HCT116 (cell line): ENCODE results near the gene OSBPL1A. TPM values are rescaled to one million over a fixed set of nuclear protein-coding genes. Genes with fewer than 3 reads are reported as not detected.

Experiments used
- ATAC-seq: fragments of 200-7000 bp; cut with Tn5 transposase; 2 replicates; pipeline ENCODE4 v1.9.1; 2020; ENCODE audit warnings: mild to moderate bottlenecking, moderate library complexity
- BruUV-seq: library from RNA; stranded (reverse); fragments of 400-500 nt; replicated peaks from 2 replicates; lab custom pipeline; 2021; lab: Mats Ljungman, UMichigan
- CTCF ChIA-PET: fragments of 300-600 bp; sonication (Branson Sonifier 250); formaldehyde crosslinking; loops from one replicate; lab custom pipeline; 2021; ENCODE audit warnings: antibody characterized with exemption; lab: Charles Lee
- POLR2A ChIA-PET: fragments of 300-600, 350-600 bp; sonication (Branson Sonifier 250); formaldehyde crosslinking; loops from one replicate; lab custom pipeline; 2021; ENCODE audit warnings: antibody characterized with exemption; lab: Charles Lee
- RAD21 ChIA-PET, 2 experiments: fragments of 300-600 bp; sonication (Branson Sonifier 250); formaldehyde crosslinking; loops; one replicate each; lab custom pipeline; 2023; ENCODE audit warnings: low total read pairs in 2 of 2; ENCODE audit not compliant: uncharacterized antibody in 2 of 2, unreplicated experiment in 2 of 2, low non-redundant PET in 1 of 2; lab: Charles Lee
- DNase-seq: peaks from one replicate; pipeline ENCODE4 v3.0.0-alpha.2; 2010; ENCODE audit warnings: low read depth, low spot score
- H2AFZ ChIP-seq: fragments of 200-600 bp; shearing (Covaris generic), sonication (generic); 2 replicates; pipeline ENCODE4 v1.6.1; 2017; ENCODE audit warnings: low read depth, mixed run types, mixed read lengths, antibody characterized with exemption, low read length; ENCODE audit not compliant: poor library complexity, severe bottlenecking
- H3K27ac ChIP-seq: 2 replicates; pipeline ENCODE4 v1.5.1; 2012; ENCODE audit warnings: low read depth, low read length
- H3K27me3 ChIP-seq: fragments of 200-600 bp; sonication (generic); 2 replicates; pipeline ENCODE4 v1.6.1; 2016; ENCODE audit warnings: mixed run types, low read length, mixed read lengths; ENCODE audit not compliant: insufficient read depth
- H3K36me3 ChIP-seq, 2 experiments: fragments of 200-500 bp in 1 of 2; fragments of 200-600 bp in 1 of 2; sonication (Bioruptor generic) in 1 of 2; sonication (generic) in 1 of 2; 2 replicates each; pipeline versions ENCODE4 v1.5.1 to v1.6.1; 2014 to 2016; ENCODE audit warnings: low read length in 2 of 2, inconsistent platforms in 1 of 2, mixed read lengths in 1 of 2, mixed run types in 1 of 2; ENCODE audit not compliant: insufficient read depth in 2 of 2, control insufficient read depth in 1 of 2
- H3K4me1 ChIP-seq, 2 experiments: fragments of 200-600 bp in 1 of 2; sonication (generic) in 1 of 2; 2 replicates each; pipeline versions ENCODE4 v1.5.1 to v1.6.1; 2012 to 2017; ENCODE audit warnings: low read length in 2 of 2, inconsistent platforms in 1 of 2, mild to moderate bottlenecking in 1 of 2, mixed read lengths in 1 of 2, mixed run types in 1 of 2, moderate library complexity in 1 of 2; ENCODE audit not compliant: insufficient read depth in 2 of 2, control insufficient read depth in 1 of 2
- H3K4me2 ChIP-seq: fragments of 200-600 bp; sonication (generic); 2 replicates; pipeline ENCODE4 v1.6.1; 2017; ENCODE audit warnings: mixed run types, low read length, mixed read lengths
- H3K4me3 ChIP-seq, 2 experiments: fragments of 200-600 bp in 1 of 2; sonication (generic) in 1 of 2; replicated peaks in 1 of 2; 2 replicates each; pipeline ENCODE4 v1.5.1; 2011 to 2016; ENCODE audit warnings: low read length in 2 of 2, control low read depth in 1 of 2, low read depth in 1 of 2, mild to moderate bottlenecking in 1 of 2, mixed read lengths in 1 of 2, mixed run types in 1 of 2
- H3K79me2 ChIP-seq: fragments of 200-600 bp; sonication (generic); 2 replicates; pipeline ENCODE4 v1.6.1; 2017; ENCODE audit warnings: mild to moderate bottlenecking, mixed run types, low read length, moderate library complexity, mixed read lengths; ENCODE audit not compliant: insufficient read depth
- H3K9ac ChIP-seq: fragments of 200-600 bp; sonication (generic); 2 replicates; pipeline ENCODE4 v1.6.1; 2016; ENCODE audit warnings: low read length, mixed read lengths
- H3K9me2 ChIP-seq: fragments of 200-600 bp; sonication (generic), shearing (Covaris generic); 2 replicates; pipeline ENCODE4 v1.6.1; 2017; ENCODE audit warnings: mixed run types, mild to moderate bottlenecking, moderate library complexity; ENCODE audit not compliant: insufficient read depth
- H3K9me3 ChIP-seq, 2 experiments: fragments of 200-500 bp in 1 of 2; fragments of 200-600 bp in 1 of 2; sonication (Bioruptor generic) in 1 of 2; sonication (generic) in 1 of 2; 2 replicates each; pipeline ENCODE4 v1.6.1; 2014 to 2017; ENCODE audit warnings: low read length in 2 of 2, mixed read lengths in 2 of 2, inconsistent platforms in 1 of 2, low read depth in 1 of 2, mild to moderate bottlenecking in 1 of 2, mixed run types in 1 of 2, moderate library complexity in 1 of 2; ENCODE audit not compliant: control insufficient read depth in 1 of 2, insufficient read depth in 1 of 2
- H4K20me1 ChIP-seq: fragments of 200-600 bp; sonication (generic), shearing (Covaris generic); 2 replicates; pipeline ENCODE4 v1.6.1; 2017; ENCODE audit warnings: mixed run types, mild to moderate bottlenecking, moderate library complexity; ENCODE audit not compliant: insufficient read depth
- ATF3 ChIP-seq: IDR thresholded peaks from 2 replicates; pipeline ENCODE4 v1.6.1; 2012
- CBX3 ChIP-seq: IDR thresholded peaks from 2 replicates; pipeline ENCODE4 v1.6.1; 2012; ENCODE audit warnings: low read depth
- CEBPB ChIP-seq: IDR thresholded peaks from 2 replicates; pipeline ENCODE4 v1.6.1; 2012; ENCODE audit warnings: low read depth
- CTCF ChIP-seq, 3 experiments: fragments of 200-600 bp in 1 of 3; sonication (generic) in 1 of 3; IDR thresholded peaks in 2 of 3; conservative IDR thresholded peaks in 1 of 3; 2 replicates each; pipeline ENCODE4 v1.5.1; 2012 to 2017; ENCODE audit warnings: low read depth in 2 of 3, low read length in 2 of 3, antibody characterized with exemption in 1 of 3, borderline replicate concordance in 1 of 3, control low read depth in 1 of 3, mild to moderate bottlenecking in 1 of 3, mixed read lengths in 1 of 3, mixed run types in 1 of 3, moderate library complexity in 1 of 3; ENCODE audit not compliant: insufficient read depth in 1 of 3
- ELF1 ChIP-seq: IDR thresholded peaks from 2 replicates; pipeline ENCODE4 v1.6.1; 2012; ENCODE audit warnings: low read depth, borderline replicate concordance
- EZH2 ChIP-seq: fragments of 200-600 bp; sonication (generic); IDR thresholded peaks from 2 replicates; pipeline ENCODE4 v1.6.1; 2017; ENCODE audit warnings: antibody characterized with exemption, mixed run types
- EZH2phosphoT487 ChIP-seq: fragments of 200-600 bp; IDR thresholded peaks from 2 replicates; pipeline ENCODE4 v1.6.1; 2018; ENCODE audit warnings: antibody characterized with exemption, borderline replicate concordance
- JUND ChIP-seq: IDR thresholded peaks from 2 replicates; pipeline ENCODE4 v1.6.1; 2012
- POLR2A ChIP-seq: IDR thresholded peaks from 2 replicates; pipeline ENCODE4 v1.7.0; 2011; ENCODE audit warnings: borderline replicate concordance; ENCODE audit not compliant: insufficient read depth, insufficient read length; ENCODE audit errors: extremely low read depth
- POLR2AphosphoS5 ChIP-seq: IDR thresholded peaks from 2 replicates; pipeline ENCODE4 v1.6.1; 2011; ENCODE audit warnings: mild to moderate bottlenecking, low read depth, low read length, moderate library complexity
- RAD21 ChIP-seq: IDR thresholded peaks from 2 replicates; pipeline ENCODE4 v1.6.1; 2012; ENCODE audit warnings: low read depth, mild to moderate bottlenecking
- REST ChIP-seq: IDR thresholded peaks from 2 replicates; pipeline ENCODE4 v1.6.1; 2012; ENCODE audit warnings: low read depth
- SIN3A ChIP-seq: IDR thresholded peaks from 2 replicates; pipeline ENCODE4 v1.6.1; 2012; ENCODE audit warnings: low read depth
- SP1 ChIP-seq: IDR thresholded peaks from 2 replicates; pipeline ENCODE4 v1.6.1; 2012; ENCODE audit warnings: low read depth
- SRF ChIP-seq: IDR thresholded peaks from 2 replicates; pipeline ENCODE4 v1.6.1; 2012; ENCODE audit warnings: low read depth
- YY1 ChIP-seq: IDR thresholded peaks from 2 replicates; pipeline ENCODE4 v1.6.1; 2011; ENCODE audit warnings: low read length, low read depth, moderate library complexity, mild to moderate bottlenecking; ENCODE audit not compliant: insufficient replicate concordance; ENCODE audit errors: extremely low read depth
- ZFX ChIP-seq: fragments of 450-650 bp; IDR thresholded peaks from 2 replicates; pipeline ENCODE4 v1.6.1; 2017
- ZNF274 ChIP-seq: fragments of 200-500 bp; sonication (Bioruptor generic); IDR thresholded peaks from 2 replicates; pipeline ENCODE4 v1.6.1; 2014; ENCODE audit warnings: mild to moderate bottlenecking, low read depth, low read length, inconsistent platforms
- intact Hi-C: fragments of 100-400 bp; cut with micrococcal nuclease; formaldehyde crosslinking; loops from 2 replicates; pipeline ENCODE4 v1.10.0; 2022
- total RNA-seq: library from RNA; stranded (reverse); gene quantifications from one replicate; pipeline ENCODE4 v1.2.1, GENCODE V29; 2021; ENCODE audit not compliant: unreplicated experiment

The OSBPL1A gene
- total RNA-seq, 1 experiment from 2014 or later: 18.9 TPM

- Histone ChIP-seq H3K9me3 (no peaks in the 10 kb centered on the region), H3K9ac (no peak overlapping the region), H3K27me3 (no peaks in the 10 kb centered on the region), H3K79me2 (no peaks in the 10 kb centered on the region), H2AFZ (no peak overlapping the region), H3K27ac (no peak overlapping the region), H3K9me2 (no peaks in the 10 kb centered on the region), H3K4me1 (peaks cover 8 to 22% of the 10 kb centered on the region in 2 experiments), H4K20me1 (no peaks in the 10 kb centered on the region), H3K4me3 (no peak overlapping the region), H3K36me3 (no peaks in the 10 kb centered on the region; a peak in 1 of 4 replicates), H3K4me2 (no peak overlapping the region)
- ChIA-PET CTCF (no interaction called here), RAD21 (no interaction called here), POLR2A (no interaction called here)
- TF ChIP-seq ELF1 (no peak), CBX3 (no peak), ZNF274 (no peak), POLR2AphosphoS5 (no peak)
- BruUV-seq: no TSS peak
- no peak for DNase-seq
- intact Hi-C loops: no loop called here
- ATAC-seq: no peak
Measured at GRCh38 chr18:24315170-24315569, 82.5 kb downstream of the OSBPL1A start.

- Histone ChIP-seq H3K79me2 (no peaks in the 10 kb centered on the region), H3K27ac (no peak overlapping the region), H3K4me1 (no peaks in the 10 kb centered on the region), H3K4me3 (no peak overlapping the region), H2AFZ (no peak overlapping the region), H3K36me3 (no peaks in the 10 kb centered on the region; a peak in 1 of 4 replicates), H3K9me2 (no peaks in the 10 kb centered on the region), H3K27me3 (no peaks in the 10 kb centered on the region), H3K4me2 (no peak overlapping the region), H3K9me3 (no peaks in the 10 kb centered on the region), H3K9ac (no peak overlapping the region), H4K20me1 (no peaks in the 10 kb centered on the region)
- RAD21 ChIA-PET: no interaction called here
- POLR2A ChIA-PET: no interaction called here
- DNase-seq (no peak), ATAC-seq (no peak)
- BruUV-seq: no TSS peak
- intact Hi-C loops: no loop called here
- CTCF ChIA-PET: no interaction called here
- no peak for TF ChIP-seq ELF1
- no peak for TF ChIP-seq CBX3
- no peak for TF ChIP-seq SRF
- no peak for TF ChIP-seq SP1
- TF ChIP-seq CTCF (IDR thresholded peaks at IDR 0.05 in 2 of 3, conservative IDR thresholded peaks at IDR 0.05 in 1 of 3; ENCODE audit: borderline replicate concordance in 1 of 3, insufficient read depth in 1 of 3, low read depth in 2 of 3, low read length in 2 of 3): no peak
- no peak for TF ChIP-seq ZNF274
- no peak for TF ChIP-seq ZFX
- TF ChIP-seq ATF3: no peak
- no peak for TF ChIP-seq CEBPB
- TF ChIP-seq EZH2phosphoT487: no peak
- no peak for TF ChIP-seq SIN3A
- no peak for TF ChIP-seq YY1
- no peak for TF ChIP-seq EZH2
- TF ChIP-seq RAD21: no peak
- TF ChIP-seq REST: no peak
- TF ChIP-seq JUND: no peak
- no peak for TF ChIP-seq POLR2A
Measured at GRCh38 chr18:24306201-24306600, 91.4 kb downstream of the OSBPL1A start.
